ENCODE measurements around the gene RPS21.

RPS21 gene

DNA sequence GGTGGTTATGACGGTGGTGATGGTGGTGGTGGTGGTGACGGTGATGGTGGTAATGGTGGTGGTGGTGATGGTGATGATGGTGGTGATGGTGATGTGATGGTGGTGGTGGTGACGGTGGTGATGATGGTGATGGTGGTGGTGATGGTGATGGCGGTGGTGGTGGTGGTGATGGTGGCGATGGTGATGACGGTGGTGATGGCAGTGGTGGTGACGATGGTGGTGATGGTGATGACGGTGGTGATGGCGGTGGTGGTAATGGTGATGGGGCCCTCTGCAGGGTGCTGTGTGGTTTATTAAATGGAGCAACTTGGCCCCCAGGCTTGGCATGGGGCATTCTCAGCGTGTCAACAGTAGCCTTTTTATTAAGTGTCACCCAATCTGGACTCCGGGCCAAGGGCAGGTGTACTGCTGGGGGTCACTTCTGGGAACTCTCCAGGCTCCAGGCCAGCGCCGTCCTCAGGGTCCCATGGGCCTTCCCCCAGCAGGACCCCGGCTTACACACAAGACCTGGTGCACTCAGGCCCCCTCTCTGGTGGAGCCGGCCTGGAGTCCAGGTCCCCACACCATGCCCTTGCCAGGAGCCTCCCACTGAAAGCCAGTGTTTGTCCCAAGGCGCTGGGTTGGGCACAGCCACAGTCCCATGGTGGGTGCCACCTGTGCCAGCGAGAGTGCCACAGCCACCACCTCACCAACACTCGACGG is 11.4 kb downstream of the RPS21 start:
- no peak for DNase-seq

DNA sequence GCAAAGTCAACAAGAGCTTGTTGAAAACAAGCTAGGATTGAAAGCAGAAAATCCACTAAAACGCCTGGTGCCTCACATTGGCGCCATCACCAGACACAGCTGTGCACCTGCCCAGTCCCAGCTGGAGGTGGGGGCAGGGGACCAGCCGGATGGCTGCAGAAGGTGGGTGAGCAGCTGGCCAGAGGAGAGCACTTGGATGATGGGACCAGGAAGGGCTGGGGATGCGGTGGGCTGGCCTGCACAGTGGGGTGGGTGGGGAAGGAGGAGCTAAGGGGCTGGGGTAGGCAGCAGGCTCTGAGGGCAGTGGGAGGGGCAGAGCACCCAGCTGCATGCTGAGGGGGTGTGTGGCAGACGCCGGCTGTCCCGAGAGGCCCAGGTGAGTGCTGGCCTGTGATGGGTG is 13.1 kb downstream of the RPS21 start:
- DNase-seq = no peak

GRCh38 chr20:62400541-62400940 is 13.6 kb downstream of the RPS21 start:
- DNase-seq = no peak

DNA sequence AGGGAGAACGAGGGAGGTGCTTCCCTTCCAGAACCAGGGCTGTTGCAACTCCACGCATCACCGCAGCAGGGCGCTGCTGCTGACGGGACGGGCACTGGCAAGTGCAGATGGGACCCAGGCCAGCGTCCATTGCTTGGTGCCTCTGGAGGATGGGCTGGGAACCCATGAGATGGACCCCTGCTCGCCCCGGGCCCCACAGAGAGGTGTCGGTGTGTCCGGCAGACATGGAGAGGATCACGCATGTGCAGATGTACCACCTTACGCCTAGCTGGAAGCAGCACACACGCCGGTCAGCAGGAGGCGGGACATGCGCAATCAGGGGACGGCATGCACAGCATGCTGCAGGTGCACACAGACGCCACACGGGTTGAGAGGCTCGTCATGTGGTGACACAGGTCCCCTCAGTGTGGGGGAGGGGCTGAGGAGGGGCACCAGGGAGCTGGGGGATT is 14.5 kb downstream of the RPS21 start:
- DNase-seq = no peak

DNA sequence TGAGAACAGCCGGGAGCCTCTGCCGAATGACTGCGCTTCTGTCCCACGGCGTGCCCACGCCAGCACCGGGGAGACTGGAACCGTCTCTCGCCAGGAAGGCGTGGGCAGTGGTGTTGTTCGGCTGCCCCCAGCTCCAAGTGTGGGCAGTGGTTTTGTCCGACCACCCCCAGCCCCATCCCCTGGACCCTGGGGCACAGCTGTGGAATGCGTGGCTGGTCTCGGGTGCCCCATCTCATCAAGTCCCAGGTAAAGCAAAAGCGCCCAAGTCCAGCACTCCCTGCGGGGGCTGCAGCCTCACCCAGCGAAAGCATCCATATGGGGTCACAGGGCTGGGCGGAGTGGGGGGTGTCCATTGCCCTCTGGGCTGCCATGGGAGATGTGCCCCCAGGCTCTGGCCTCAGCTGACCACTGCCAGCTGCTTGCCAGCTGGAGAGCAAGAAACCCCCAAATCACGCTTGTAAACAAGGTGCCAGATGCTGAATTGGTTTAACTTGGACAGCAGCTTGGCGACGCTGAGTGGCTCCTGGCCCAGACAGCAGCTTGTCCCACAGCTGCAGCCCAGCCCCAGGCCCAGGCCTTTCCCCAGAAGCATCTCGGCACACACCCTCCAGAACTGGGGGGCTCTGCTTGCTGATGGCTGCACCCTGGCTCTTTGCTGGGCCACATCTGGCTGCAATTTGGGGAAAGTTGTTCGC is 15.7 kb downstream of the RPS21 start:
- no peak for DNase-seq

DNA sequence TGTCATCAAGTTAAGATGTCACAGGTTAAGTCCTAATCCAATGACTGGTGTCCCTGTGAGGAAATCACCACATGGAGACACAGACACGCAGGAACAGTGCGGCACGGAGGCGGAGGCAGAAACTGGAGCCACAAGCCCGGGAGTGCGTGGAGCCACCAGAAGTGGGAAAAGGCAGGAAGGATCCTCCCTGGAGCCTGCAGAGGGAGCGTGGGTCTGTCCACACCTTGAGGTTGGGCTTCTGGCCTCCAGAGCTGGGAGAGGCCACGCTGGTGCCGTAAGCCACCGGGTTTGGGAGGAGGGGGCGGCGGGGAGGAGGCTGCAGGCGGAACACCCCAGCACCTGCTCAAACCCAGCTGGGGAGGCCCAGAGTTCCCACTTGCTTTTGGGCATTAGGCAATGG is 16.4 kb downstream of the RPS21 start:
- no peak for DNase-seq

GRCh38 chr20:62404112-62404665 is 17.3 kb downstream of the RPS21 start:
- DNase-seq = no peak

DNA sequence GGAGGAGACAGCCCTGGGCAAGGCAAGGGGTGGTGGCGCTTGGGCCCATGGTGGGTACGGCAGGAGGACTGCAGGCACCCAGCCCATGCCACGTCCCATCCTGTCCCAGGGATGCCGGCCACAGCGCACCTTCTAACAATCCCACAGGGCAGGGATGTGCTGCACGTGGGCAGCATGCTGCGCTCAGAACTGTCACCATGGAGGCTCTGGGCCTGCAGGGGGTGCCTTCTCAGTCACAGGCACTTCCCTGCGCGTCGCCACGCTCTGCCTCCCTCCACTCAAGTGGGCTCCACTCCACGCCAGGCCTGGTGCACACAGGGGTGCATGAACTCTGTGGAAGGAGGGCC is 17.8 kb downstream of the RPS21 start:
- no peak for DNase-seq

- no peak for DNase-seq
These were observed 18.4 kb downstream of the RPS21 start for GRCh38 chr20:62405108-62405980.

DNA sequence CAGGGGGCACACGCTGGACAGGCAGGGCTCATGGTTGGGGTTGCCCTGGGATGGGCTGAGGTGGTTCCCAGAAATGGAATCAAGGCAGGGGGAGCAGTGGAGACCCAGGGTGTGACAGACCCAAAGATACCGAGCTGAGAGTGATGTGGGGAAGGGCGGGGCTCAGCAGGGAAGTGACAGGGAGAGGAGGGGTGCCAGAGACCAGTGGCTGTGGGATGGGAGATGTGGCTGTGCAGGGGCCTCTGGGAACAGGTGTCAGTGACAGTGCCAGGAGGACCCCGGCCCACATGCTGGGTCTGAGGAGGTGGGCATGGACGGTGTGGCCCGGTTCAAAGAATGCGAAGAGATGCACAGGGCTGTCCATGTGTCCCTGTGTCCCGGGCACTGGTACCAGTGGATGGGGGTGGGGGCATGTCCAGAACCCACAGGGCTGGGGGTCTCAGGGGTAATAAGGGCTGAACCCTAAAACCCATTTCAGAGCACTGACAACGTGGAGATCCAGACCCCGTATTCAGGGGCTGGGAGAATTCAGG is 19.1 kb downstream of the RPS21 start:
- DNase-seq = no peak

- no peak for DNase-seq
These were observed 19.8 kb downstream of the RPS21 start for GRCh38 chr20:62406635-62407176.

DNA sequence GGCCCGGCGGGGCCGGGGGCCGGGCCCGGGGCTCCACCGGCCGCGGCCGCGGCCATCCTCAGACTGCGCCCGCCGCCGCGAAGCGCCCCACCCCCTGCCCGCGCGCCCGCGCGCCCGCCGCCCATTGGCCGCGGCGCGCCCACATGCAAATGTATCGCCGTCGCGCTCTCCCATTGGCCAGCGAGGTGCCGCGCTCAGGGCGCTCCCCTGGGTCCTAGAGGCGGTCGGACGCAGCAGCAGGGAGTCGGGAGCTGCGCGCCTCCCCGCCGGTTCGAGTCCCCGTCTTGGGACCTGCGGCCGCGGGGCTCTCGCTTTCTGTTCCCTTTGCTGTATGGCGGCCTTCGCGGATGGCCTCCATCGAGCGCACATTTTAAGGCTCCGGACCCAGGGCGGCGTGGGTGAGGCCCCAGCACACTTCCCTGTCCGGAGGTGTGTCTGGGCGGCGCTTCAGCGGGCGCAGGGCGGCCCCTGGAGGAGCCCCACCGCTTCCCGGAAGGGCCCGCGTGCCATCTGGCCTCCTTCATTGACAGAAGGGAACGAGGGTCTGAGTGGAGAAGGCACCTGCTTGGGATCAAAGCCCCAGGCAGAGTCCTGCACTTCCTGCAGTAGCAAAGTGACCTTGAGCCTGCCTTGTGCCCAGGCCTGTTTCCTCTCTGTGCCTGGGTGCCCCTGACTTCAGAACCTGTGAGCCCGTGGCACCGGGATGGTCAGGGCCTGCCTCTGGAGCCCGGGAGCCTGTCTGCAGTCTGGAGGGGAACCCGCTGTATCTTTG is 20.5 kb downstream of the RPS21 start, which contains the start of gene CABLES2:
TSS of gene CABLES2 (minus strand) at position 65 of the 772 bp plus-strand sequence. CDS start at position 56, 9 bp downstream.
- peak; percentile 88 to 91 for DNase-seq

GRCh38 chr20:62408055-62408454 is 21.2 kb downstream of the RPS21 start:
- no peak for DNase-seq

DNA sequence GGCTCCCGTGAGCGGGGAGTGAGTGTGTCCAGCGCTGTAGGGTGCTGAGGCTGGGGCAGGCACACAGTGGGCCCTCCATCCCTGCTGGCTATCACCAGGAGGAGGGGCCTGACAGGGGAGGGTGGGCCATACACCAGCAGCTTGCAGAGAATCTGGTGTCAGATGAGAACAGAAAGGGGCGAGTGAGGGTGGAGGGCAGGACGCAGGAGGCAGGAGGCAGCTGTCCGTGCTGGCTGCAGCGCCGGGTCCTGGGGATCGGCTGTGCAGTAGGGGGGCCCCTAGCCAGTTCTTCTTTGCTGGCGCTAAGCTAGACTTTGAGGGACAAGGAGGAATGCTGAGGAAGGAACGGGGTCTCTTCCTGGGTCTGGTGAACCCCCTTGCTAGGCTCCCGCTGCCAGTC is 21.7 kb downstream of the RPS21 start:
- DNase-seq = no peak

GRCh38 chr20:62409086-62409853 is 22.4 kb downstream of the RPS21 start:
- no peak for DNase-seq

DNA sequence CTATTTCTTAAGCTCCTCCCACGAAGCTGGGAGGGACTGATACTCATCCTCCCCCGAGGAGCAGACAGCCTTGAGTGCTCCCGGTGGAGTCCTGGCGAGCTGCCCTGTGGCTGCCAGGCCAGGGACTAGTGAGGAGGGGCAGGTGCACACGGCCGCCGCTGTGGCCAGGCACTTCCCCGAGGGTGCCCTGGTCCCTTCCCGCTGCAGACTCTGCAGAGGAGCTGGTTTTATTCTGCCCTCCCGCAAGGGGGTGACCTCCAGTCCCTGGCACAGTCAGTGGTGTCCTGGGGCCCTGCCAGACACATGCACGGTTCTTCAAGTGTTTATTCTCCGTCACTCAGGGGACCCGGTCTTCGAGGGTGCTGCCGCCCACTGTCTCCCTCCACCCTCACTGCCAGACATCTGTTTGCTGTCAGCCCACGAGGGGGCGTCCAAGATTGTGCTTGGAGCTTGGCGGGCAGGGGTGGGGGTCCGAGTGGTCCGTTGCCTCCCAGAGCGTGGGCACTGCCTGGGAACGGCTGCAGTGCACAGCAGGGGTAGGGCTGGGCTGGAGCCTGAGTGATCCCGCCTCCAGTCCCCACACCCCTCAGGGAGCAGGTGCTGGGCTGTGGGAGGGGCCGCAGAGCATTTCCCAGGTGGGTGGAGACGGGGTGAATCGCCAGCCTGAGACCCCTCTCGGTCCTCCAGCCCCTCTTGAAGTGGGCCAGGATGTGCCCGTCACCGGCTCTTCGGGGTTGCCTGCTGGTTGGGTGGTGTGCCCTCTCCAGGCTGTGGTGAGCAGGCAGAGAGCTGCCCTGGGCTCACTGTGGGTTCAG is 23.2 kb downstream of the RPS21 start:
- peak; percentile 12 to 35 for DNase-seq

DNA sequence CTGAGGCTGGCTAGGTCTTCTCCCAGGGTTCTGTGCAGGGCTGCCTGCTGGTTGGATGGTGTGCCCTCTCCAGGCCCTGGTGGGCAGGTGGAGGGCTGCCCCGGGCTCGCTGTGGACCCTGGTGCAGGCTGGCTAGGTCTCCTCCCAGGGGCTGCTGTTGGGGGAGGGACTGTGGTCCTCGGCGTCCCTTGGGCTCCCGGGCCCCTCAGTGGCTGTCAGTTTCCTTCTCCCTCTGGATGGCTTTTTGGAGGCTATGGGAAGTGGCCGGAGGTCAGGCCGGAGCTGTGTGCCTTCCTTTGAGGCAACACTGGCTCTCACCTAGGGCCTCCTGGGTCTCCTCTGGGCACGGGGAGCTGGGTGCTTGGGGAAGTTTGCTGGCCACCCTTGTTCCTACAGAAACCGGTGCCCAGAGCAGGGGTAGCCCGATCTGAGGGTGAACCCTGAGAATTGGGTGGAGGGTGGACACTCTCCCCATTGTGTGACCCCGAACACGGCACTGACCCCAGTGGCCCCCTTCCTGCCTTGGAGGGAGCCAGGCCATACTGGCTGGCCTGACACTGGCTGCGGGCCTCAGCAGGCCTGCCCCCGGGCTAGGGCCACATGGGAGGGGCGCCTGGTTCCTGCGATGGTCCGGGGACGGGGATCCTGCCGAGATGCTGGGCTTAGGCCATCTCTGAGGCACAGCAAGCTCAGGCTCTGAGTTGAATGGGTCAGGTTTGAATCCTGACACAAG is 24.0 kb downstream of the RPS21 start:
- no peak for DNase-seq

DNA sequence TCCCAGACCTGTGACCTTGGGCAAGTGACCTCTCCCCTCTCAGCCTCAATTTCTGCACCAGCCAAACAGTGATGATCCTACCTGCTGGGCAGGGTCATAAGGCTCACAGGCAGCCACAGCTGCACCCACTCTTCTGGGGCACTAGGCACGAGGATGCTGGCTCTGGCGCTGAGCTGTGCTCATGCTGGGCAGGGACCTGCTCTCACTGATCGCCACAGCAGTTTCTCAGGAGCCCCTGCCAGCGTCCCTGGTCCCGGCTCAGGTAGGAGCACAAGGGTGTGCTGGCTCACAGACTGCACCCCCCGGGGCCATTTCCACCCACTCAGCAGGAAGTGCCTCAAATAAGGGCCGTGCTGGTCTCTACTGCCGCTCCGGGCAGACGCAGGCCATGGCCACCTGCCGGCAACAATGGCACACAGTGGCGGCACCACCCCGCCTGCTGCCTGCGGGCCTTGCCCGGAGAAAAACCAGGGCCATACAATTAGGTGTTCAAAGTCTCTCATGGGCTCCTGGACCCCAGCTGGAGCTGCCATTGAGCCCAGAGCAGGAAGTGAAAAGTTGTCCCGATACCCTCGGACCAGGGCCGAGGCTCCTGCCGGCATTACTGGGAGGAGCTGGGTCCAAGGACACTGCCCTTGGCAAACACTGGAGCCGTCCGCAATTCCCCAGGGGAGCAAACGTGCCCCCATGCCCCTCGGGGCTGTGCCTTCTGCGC is 24.7 kb downstream of the RPS21 start:
- DNase-seq = no peak
